Measurements from ENCODE around the gene MLXIPL. TPM values are rescaled to one million over a fixed set of nuclear protein-coding genes. Genes with fewer than 3 reads are reported as not detected.
A peak's percentile ranks its signal among the peaks of the same experiment; 100 is the strongest.

MLXIPL gene
- polyA plus RNA-seq, 1 donor from 2014 or later, result 1.8 TPM

DNA sequence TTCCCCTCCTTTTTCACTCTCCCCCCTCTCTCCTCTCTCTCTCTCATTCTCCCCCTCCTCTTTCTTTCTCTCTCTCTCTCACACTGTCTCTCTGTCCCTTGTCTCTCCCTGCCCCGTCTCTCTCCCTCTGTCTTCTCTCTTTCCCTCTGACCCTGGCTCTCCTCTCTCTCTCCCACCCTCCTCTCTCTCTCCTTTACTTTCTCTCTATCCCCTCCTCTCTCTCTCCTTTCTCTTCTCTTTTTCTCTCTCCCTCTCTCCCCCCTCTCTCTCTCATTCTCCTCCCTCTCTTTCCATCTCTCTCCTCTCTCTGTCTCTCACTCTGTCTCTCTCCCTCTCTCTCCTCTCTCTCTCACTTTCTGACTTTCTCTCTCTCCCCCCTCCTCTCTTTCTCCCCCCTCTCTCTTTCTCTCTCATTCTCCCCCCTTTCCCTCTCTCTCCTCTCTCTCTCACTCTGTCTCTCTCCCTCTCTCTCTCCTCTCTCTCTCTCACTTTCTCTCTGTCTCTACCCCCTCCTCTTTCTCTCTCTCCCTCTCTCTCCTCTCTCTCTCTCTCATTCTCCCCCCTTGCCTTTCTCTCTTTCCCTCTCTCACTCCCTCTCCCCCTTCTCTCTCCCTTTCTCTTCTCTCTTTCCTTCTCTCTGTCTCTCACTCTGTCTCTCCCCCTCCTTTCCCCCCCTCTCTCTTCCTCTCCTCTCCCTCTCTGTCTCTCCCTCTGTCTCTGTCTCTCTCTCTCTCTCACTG lies 24.4 kb upstream of the MLXIPL start:
- Histone ChIP-seq H3K4me3 (ENCODE audit: low read length) (no peak overlapping the region), H3K27ac (ENCODE audit: low read length) (no peak overlapping the region), H3K27me3 (ENCODE audit: insufficient read depth, low read depth, low read length) (peaks cover 44% of the 10 kb centered on the region), H3K9me3 (ENCODE audit: low read length) (no peaks in the 10 kb centered on the region), H3K79me2 (replicated peaks; ENCODE audit: insufficient read depth, low read length) (no peaks in the 10 kb centered on the region), H2AFZ (ENCODE audit: low read depth, low read length) (no peak overlapping the region), H3K9me2 (ENCODE audit: insufficient read depth, low read length) (no peaks in the 10 kb centered on the region), H3K36me3 (ENCODE audit: insufficient read depth, low read length) (no peaks in the 10 kb centered on the region), H3K9ac (ENCODE audit: low read length) (no peak overlapping the region), H4K20me1 (ENCODE audit: insufficient read depth) (no peaks in the 10 kb centered on the region), H3K4me2 (ENCODE audit: low read length) (no peak overlapping the region), H3F3A (ENCODE audit: insufficient read depth, low read length, poor library complexity, severe bottlenecking) (no peaks in the 10 kb centered on the region)
- no peak for TF ChIP-seq EZH2 (IDR thresholded peaks at IDR 0.05; ENCODE audit: borderline replicate concordance, insufficient read depth, low read length, poor library complexity, severe bottlenecking)
- no peak for TF ChIP-seq POLR2AphosphoS5 (IDR thresholded peaks at IDR 0.05)
- no peak for TF ChIP-seq MXI1 (conservative IDR thresholded peaks at IDR 0.05; ENCODE audit: poor library complexity, severe bottlenecking)
- TF ChIP-seq EP300 (conservative IDR thresholded peaks at IDR 0.05; ENCODE audit: poor library complexity, severe bottlenecking), result no peak
- TF ChIP-seq SMC3 (conservative IDR thresholded peaks at IDR 0.05; ENCODE audit: poor library complexity), result no peak
- TF ChIP-seq, protein P1, sequence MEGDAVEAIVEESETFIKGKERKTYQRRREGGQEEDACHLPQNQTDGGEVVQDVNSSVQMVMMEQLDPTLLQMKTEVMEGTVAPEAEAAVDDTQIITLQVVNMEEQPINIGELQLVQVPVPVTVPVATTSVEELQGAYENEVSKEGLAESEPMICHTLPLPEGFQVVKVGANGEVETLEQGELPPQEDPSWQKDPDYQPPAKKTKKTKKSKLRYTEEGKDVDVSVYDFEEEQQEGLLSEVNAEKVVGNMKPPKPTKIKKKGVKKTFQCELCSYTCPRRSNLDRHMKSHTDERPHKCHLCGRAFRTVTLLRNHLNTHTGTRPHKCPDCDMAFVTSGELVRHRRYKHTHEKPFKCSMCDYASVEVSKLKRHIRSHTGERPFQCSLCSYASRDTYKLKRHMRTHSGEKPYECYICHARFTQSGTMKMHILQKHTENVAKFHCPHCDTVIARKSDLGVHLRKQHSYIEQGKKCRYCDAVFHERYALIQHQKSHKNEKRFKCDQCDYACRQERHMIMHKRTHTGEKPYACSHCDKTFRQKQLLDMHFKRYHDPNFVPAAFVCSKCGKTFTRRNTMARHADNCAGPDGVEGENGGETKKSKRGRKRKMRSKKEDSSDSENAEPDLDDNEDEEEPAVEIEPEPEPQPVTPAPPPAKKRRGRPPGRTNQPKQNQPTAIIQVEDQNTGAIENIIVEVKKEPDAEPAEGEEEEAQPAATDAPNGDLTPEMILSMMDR (IDR thresholded peaks at IDR 0.05; ENCODE audit: poor library complexity, severe bottlenecking), result no peak
- no peak for TF ChIP-seq RAD21 (conservative IDR thresholded peaks at IDR 0.05)
- TF ChIP-seq TAF1 (IDR thresholded peaks at IDR 0.05; ENCODE audit: low read depth), result no peak
- TF ChIP-seq, protein P2, sequence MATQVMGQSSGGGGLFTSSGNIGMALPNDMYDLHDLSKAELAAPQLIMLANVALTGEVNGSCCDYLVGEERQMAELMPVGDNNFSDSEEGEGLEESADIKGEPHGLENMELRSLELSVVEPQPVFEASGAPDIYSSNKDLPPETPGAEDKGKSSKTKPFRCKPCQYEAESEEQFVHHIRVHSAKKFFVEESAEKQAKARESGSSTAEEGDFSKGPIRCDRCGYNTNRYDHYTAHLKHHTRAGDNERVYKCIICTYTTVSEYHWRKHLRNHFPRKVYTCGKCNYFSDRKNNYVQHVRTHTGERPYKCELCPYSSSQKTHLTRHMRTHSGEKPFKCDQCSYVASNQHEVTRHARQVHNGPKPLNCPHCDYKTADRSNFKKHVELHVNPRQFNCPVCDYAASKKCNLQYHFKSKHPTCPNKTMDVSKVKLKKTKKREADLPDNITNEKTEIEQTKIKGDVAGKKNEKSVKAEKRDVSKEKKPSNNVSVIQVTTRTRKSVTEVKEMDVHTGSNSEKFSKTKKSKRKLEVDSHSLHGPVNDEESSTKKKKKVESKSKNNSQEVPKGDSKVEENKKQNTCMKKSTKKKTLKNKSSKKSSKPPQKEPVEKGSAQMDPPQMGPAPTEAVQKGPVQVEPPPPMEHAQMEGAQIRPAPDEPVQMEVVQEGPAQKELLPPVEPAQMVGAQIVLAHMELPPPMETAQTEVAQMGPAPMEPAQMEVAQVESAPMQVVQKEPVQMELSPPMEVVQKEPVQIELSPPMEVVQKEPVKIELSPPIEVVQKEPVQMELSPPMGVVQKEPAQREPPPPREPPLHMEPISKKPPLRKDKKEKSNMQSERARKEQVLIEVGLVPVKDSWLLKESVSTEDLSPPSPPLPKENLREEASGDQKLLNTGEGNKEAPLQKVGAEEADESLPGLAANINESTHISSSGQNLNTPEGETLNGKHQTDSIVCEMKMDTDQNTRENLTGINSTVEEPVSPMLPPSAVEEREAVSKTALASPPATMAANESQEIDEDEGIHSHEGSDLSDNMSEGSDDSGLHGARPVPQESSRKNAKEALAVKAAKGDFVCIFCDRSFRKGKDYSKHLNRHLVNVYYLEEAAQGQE (IDR thresholded peaks at IDR 0.05; ENCODE audit: borderline replicate concordance), result no peak

DNA sequence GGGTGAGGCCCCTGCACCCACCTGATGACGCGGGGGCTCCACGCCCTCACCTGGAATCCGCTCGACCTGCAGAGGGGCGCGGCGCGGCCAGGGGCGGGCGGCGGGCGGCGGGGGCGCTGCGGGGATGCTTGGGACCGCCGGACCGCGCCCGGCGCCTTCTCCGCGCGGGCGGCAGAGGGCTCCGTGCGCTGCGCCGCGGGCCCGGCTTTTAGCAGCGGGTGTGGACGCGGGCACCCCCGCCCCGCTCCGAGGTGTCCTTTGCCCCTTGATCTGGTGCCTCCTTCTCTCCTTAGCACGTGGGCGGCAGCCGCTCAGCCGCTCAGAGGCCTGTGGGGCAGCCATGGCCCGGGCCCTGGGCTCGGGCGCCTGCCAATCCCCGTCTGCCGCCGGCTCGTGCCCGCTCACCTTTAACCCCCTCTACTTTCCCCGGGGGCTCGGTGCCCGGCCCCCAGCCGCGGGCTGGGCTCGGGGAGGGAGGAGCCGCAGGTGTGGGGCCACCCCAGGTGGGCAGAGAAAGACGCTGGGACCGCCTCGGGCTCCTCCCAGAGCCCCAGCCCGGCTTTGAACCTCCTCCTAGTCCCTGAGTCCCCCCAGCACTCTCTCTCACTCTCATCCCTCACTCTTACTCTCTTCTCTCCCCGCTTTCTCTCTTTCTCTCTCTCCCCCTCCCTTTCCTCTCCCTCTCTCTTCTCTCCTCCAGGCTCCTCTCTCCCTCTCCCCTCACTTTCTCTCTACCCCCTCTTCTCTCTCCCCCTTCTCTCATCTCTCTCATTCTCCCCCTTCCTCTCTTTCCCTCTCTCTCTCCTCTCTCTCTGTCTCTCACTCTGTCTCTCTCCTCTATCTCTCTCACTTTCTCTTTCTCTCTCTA lies 23.6 kb upstream of the MLXIPL start:
- H3K27me3 ChIP-seq (ENCODE audit: insufficient read depth, low read depth, low read length), result peaks cover 44% of the 10 kb centered on the region
- TF ChIP-seq, protein P1 (IDR thresholded peaks at IDR 0.05; ENCODE audit: poor library complexity, severe bottlenecking), result peak; percentile 44
- TF ChIP-seq MXI1 (conservative IDR thresholded peaks at IDR 0.05; ENCODE audit: poor library complexity, severe bottlenecking), result no peak
- peak; percentile 24 for TF ChIP-seq SMC3 (conservative IDR thresholded peaks at IDR 0.05; ENCODE audit: poor library complexity)
- H4K20me1 ChIP-seq (ENCODE audit: insufficient read depth), result no peaks in the 10 kb centered on the region
- no peaks in the 10 kb centered on the region for H3K9me2 ChIP-seq (ENCODE audit: insufficient read depth, low read length)
- H3K4me3 ChIP-seq (ENCODE audit: low read length), result peak overlapping the region; percentile 65
- no peak overlapping the region for H3K27ac ChIP-seq (ENCODE audit: low read length)
- H2AFZ ChIP-seq (ENCODE audit: low read depth, low read length), result no peak overlapping the region
- H3K9me3 ChIP-seq (ENCODE audit: low read length), result no peaks in the 10 kb centered on the region
- H3K9ac ChIP-seq (ENCODE audit: low read length), result peak overlapping the region; percentile 39
- H3K4me2 ChIP-seq (ENCODE audit: low read length), result no peak overlapping the region
- H3F3A ChIP-seq (ENCODE audit: insufficient read depth, low read length, poor library complexity, severe bottlenecking), result no peaks in the 10 kb centered on the region
- no peaks in the 10 kb centered on the region for H3K79me2 ChIP-seq (replicated peaks; ENCODE audit: insufficient read depth, low read length)
- no peaks in the 10 kb centered on the region for H3K36me3 ChIP-seq (ENCODE audit: insufficient read depth, low read length)

Data from neural cell (in vitro differentiated cells).